Pancreas (tissue), 10 donors: ENCODE measurements around the gene ITGB8. TPM values are rescaled to one million over a fixed set of nuclear protein-coding genes. Genes with fewer than 3 reads are reported as not detected.
A peak's percentile ranks its signal among the peaks of the same experiment; 100 is the strongest.

Source experiments
- ATAC-seq, 4 donors: fragments of 200-7000 bp; cut with Tn5 transposase; one replicate each; pipeline versions ENCODE4 v1.8.0 to v1.9.1; 2020; ENCODE audit warnings: mild to moderate bottlenecking in 4 of 4, moderate library complexity in 4 of 4
- DNase-seq, 6 donors: peaks; one replicate each; pipeline ENCODE4 v3.0.0-alpha.2; 2020
- FAIRE-seq: peaks from 2 replicates; lab custom pipeline; 2012; peaks lifted over from hg19 to GRCh38; lab: Jason Lieb, UNC
- H3K27ac ChIP-seq, 4 donors: fragments of 200-600 bp; sonication (generic); 1 replicate in 3 of 4; 2 replicates in 1 of 4; pipeline versions ENCODE4 v1.5.0 to v1.8.0; 2020
- H3K27me3 ChIP-seq, 4 donors: fragments of 200-600 bp; one replicate each; pipeline ENCODE4 v1.8.0; 2021
- H3K36me3 ChIP-seq, 3 donors: fragments of 200-600 bp; sonication (generic) in 1 of 3; one replicate each; pipeline versions ENCODE4 v1.5.0 to v1.8.0; 2020 to 2021
- H3K4me1 ChIP-seq, 3 donors: fragments of 200-600 bp; one replicate each; pipeline ENCODE4 v1.8.0; 2021
- H3K4me3 ChIP-seq, 4 donors: fragments of 200-600 bp; sonication (generic) in 2 of 4; one replicate each; pipeline versions ENCODE4 v1.5.0 to v1.8.0; 2020 to 2021
- H3K9me3 ChIP-seq, 4 donors: fragments of 200-600 bp; one replicate each; pipeline ENCODE4 v1.8.0; 2021
- CTCF ChIP-seq, 4 donors: fragments of 200-600 bp; sonication (generic) in 3 of 4; IDR thresholded peaks; one replicate each; pipeline versions ENCODE4 v1.5.0 to v1.8.0; 2021; ENCODE audit warnings: antibody characterized with exemption in 4 of 4
- whole genome bisulfite sequencing, 2 donors: extraction: QIAGEN DNeasy Blood & Tissue Kit; methylation state at CpG; one replicate each; pipeline ENCODE4 v1.1.7; 2013; 5-methylcytosine and 5-hydroxymethylcytosine counted together
- intact Hi-C, 3 donors: fragments of 100-400 bp; cut with DNase I; formaldehyde crosslinking; loops; one replicate each; pipeline versions ENCODE4 v1.11.1 to v1.14.2; 2022
- polyA plus RNA-seq, 2 donors: library from polyadenylated mRNA; stranded (reverse); fragments of 200-250 nt; gene quantifications; one replicate each; pipeline ENCODE4 v1.2.3, GENCODE V29; 2013
- total RNA-seq, 6 donors: library from RNA; stranded (reverse); fragmentation: NEBNext Ultra II Directional in 4 of 6; extraction: Animal tissue kit (Norgen Biotek cat#: 25700) in 4 of 6; gene quantifications; one replicate each; pipeline versions ENCODE4 v1.2.1 to v1.2.4, GENCODE V29; 2021 to 2023
- donor health status: healthy with polysubstance abuse.
- donor health status: DM: no; HTN: no; CAD: no; lungs with moderate emphysema.
- donor health status: DM: no; HTN: no; CAD: no.
- donor health status: control.
- donor health status: control.
- donor health status: Bipolar disorder and iron deficiency.
- donor health status: DM: yes; HTN: yes; CAD: no.
- donor health status: DM: no; HTN: no; CAD: no.
- donor health status: DM: no; HTN: no; CAD: no.
- donor health status: DM: yes; HTN: yes; CAD: no.

ITGB8 gene
- total and polyA plus RNA-seq, 8 donors, result 3.9 to 39.8 (median 11.5) TPM

DNA sequence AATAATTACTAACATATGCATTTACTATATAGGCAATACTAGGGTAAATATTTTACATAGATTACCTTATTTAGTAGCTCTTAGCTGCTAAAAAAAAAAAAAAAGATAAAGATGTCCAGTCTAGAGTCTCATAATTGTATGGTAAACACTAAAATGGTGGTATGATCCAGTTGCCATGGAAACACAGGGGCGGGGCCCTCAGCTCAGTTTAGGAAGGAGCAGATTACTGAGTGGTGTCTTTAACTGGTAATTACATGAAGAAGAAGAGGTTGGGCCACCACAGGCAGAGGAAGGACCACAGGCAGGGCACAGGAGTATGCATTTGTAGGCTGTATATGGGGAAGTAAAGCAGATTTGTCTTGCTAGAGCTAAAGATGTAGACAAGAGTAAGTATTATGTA lies 43.7 kb downstream of the ITGB8 start:
- DNase-seq (no peak), FAIRE-seq (no peak), ATAC-seq (no peak)
- 70 to 81% methylated on average over 1 of the region's 1 CpG for WGBS, 2 donors
- no peak overlapping the region for H3K4me3 ChIP-seq
- no peaks in the 10 kb centered on the region for H3K9me3 ChIP-seq
- no peaks in the 10 kb centered on the region for H3K27me3 ChIP-seq
- peaks cover 0 to 5% (median 0%) of the 10 kb centered on the region in 3 donors for H3K36me3 ChIP-seq
- intact Hi-C loops, result no loop called here
- no peak for TF ChIP-seq CTCF (IDR thresholded peaks at IDR 0.05)
- no peak overlapping the region for H3K27ac ChIP-seq
- no peaks in the 10 kb centered on the region for H3K4me1 ChIP-seq

DNA sequence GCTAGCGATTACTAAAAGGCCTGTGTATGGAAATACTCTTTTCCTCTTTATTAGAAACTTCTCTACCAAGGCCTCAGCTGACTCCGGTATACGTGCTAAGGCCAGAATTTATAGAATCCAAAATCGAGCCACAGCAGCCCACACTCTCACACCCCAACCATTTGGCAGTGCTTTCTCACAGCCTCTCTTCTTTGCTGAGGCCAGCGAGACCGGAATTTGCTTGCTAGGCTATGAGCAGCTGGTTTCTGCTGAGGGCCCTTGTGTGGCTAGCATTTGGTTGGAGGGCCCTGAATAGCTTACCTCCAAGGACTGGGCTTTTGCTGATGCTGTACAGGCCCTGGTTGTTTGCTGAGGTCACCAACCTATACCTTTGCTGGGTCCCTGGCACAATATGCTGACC lies 46.1 kb downstream of the ITGB8 start:
- FAIRE-seq, result no peak
- H3K36me3 ChIP-seq, result peaks cover 0 to 9% (median 0%) of the 10 kb centered on the region in 3 donors
- no peak for DNase-seq
- ATAC-seq, result no peak
- H3K4me1 ChIP-seq, result peaks cover 0 to under 1% (median 0%) of the 10 kb centered on the region in 3 donors
- intact Hi-C loops, result no loop called here
- no peak overlapping the region for H3K27ac ChIP-seq
- TF ChIP-seq CTCF (IDR thresholded peaks at IDR 0.05), result no peak
- no peaks in the 10 kb centered on the region for H3K9me3 ChIP-seq
- no peak overlapping the region for H3K4me3 ChIP-seq
- no peaks in the 10 kb centered on the region for H3K27me3 ChIP-seq
- WGBS, 2 donors, result 84 to 90% methylated on average over 6 of the region's 6 CpGs

GRCh38 chr7:20381406-20382034 lies 50.8 kb downstream of the ITGB8 start:
- H3K27ac ChIP-seq, result no peak overlapping the region
- intact Hi-C loops, result no loop called here
- 56% methylated on average over 15 to 17 of the region's 17 CpGs for WGBS, 2 donors
- no peak overlapping the region for H3K4me3 ChIP-seq
- TF ChIP-seq CTCF (IDR thresholded peaks at IDR 0.05), result no peak
- ATAC-seq, result peak in 3 of 4 donors; percentile 69 to 86 (median 76)
- H3K36me3 ChIP-seq, result peaks cover 0 to 9% (median 0%) of the 10 kb centered on the region in 3 donors
- no peak for FAIRE-seq
- H3K27me3 ChIP-seq, result no peaks in the 10 kb centered on the region
- no peaks in the 10 kb centered on the region for H3K9me3 ChIP-seq
- peak in 3 of 6 donors; percentile 19 to 40 (median 32) for DNase-seq
- H3K4me1 ChIP-seq, result peaks cover 0 to 3% (median 0%) of the 10 kb centered on the region in 3 donors

DNA sequence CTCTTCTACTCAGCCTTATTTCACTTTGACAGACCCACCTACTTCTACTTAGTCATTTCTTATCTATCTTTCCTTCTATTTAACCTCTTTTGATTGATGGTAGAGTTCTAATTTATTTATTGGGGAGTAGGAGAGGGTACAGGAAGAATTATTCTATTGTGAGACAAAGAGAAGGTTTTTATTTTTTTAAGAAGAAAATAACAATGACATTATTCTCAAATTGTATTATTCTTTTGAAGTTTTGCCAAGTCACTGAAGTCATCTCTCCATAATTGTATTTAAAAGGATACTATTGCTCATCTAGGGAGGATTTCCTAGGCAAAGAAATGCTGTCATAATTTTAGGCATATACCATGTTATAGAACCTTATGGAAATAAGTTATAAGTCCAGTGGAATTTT lies 52.7 kb downstream of the ITGB8 start:
- H3K36me3 ChIP-seq, result peaks cover 0 to 9% (median 0%) of the 10 kb centered on the region in 3 donors
- no peaks in the 10 kb centered on the region for H3K9me3 ChIP-seq
- no peak overlapping the region for H3K27ac ChIP-seq
- no peak for TF ChIP-seq CTCF (IDR thresholded peaks at IDR 0.05)
- peaks cover 0 to 11% (median 3%) of the 10 kb centered on the region in 3 donors for H3K4me1 ChIP-seq
- no peaks in the 10 kb centered on the region for H3K27me3 ChIP-seq
- no peak overlapping the region for H3K4me3 ChIP-seq
- intact Hi-C loops, result no loop called here
- DNase-seq, result no peak
- FAIRE-seq, result no peak
- no peak for ATAC-seq

DNA sequence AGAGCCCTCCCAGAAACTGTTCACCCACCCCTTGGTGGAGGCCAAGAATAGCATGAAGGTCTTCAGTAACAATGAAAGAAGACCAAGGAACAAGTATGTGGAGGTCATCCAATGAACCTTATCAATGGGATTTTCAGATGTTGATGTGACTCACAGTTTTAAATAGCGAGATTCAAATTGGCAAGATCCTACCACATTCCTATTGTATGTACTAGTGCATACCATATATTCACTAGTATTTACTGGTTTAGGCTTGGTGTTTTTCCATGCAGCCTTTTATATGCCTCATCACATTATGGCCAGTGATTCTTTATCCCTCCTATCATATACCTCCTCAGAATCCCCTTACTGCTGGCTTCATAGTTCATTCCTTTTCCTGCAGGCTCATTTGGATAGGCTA lies 54.4 kb downstream of the ITGB8 start:
- Histone ChIP-seq H3K4me3 (no peak overlapping the region), H3K9me3 (no peaks in the 10 kb centered on the region), H3K27me3 (no peaks in the 10 kb centered on the region), H3K4me1 (peaks cover 4 to 11% (median 7%) of the 10 kb centered on the region in 3 donors), H3K27ac (no peak overlapping the region), H3K36me3 (peaks cover 0 to 8% (median 0%) of the 10 kb centered on the region in 3 donors)
- TF ChIP-seq CTCF (IDR thresholded peaks at IDR 0.05), result no peak
- no peak for ATAC-seq
- 80 to 91% methylated on average over 1 of the region's 1 CpG for WGBS, 2 donors
- no peak for DNase-seq
- FAIRE-seq, result no peak
- intact Hi-C loops, result no loop called here
